Measurements from ENCODE around the gene GSG1L. TPM values are rescaled to one million over a fixed set of nuclear protein-coding genes. Genes with fewer than 3 reads are reported as not detected.

The GSG1L gene
- total RNA-seq, 2 experiments from 2014 or later: not detected

- peaks cover 5% of the 10 kb centered on the region for H3K4me1 Mint-ChIP-seq
- no peak overlapping the region for H3K27ac Mint-ChIP-seq
- DNase-seq: no peak
- H3K36me3 Mint-ChIP-seq (ENCODE audit: low read depth): no peaks in the 10 kb centered on the region
- H3K27me3 Mint-ChIP-seq: peaks cover 50% of the 10 kb centered on the region
- ChIA-PET CTCF (interaction anchor here (0.7 to 1.7 kb wide), 2 partner anchors 9 to 46 kb away, joined by 3 to 8 read pairs; no protein-coding TSS in a partner anchor), POLR2A (interaction anchor here (0.6 kb wide), 2 partner anchors 14 to 19 kb away, joined by 3 to 4 read pairs; no protein-coding TSS in a partner anchor)
- no peak overlapping the region for H3K4me3 Mint-ChIP-seq
- ATAC-seq: no peak
- intact Hi-C loops (cut with DNase I, micrococcal nuclease): no loop called here
- H3K9me3 Mint-ChIP-seq (ENCODE audit: low read depth): no peaks in the 10 kb centered on the region
Measured at GRCh38 chr16:28061352-28062101, 2.0 kb downstream of the GSG1L start.

DNA sequence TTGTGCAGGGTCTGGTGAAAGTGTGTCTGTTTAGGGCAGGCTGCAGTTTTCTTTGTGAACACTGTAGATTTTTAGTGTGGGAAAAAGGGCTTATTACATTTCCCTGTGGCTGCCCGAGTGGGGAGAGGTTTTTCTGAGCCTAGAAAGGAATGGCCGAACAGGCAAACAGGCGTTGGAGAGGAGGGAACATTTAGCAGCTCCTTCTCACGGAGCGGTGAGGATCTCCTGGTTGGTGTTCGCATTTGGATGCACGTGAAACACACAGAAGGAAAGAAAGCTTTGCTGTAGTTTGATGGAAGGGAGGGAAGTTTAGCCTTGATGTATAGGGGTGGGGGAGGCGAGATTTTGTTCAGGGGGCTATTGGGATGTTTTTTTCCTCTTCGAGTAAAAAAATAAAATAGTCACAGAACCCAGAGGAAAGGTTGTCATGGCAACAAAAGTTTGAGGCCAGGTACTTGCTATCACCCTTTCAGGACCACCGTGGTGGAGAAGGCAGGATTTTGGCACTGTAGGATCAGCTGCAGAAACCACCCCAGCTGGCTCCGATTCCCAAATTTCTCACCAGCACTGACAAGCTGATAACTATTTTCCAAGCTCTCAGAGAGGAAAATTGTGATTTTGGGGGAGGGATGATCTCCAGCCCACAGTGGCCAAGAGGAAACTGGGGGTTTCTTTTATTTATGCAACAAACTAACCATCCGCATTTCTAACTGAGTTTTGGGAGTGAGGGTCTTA lies 3.5 kb downstream of the GSG1L start:
- no peak for ATAC-seq
- intact Hi-C loops (cut with DNase I, micrococcal nuclease): loop anchor here in 1 of 2 experiments (5.0 kb wide), 1 partner anchor 88 kb away; no protein-coding TSS in a partner anchor
- no peaks in the 10 kb centered on the region for H3K9me3 Mint-ChIP-seq (ENCODE audit: low read depth)
- DNase-seq: no peak
- POLR2A ChIA-PET: no interaction called here
- peaks cover 47% of the 10 kb centered on the region for H3K27me3 Mint-ChIP-seq
- H3K36me3 Mint-ChIP-seq (ENCODE audit: low read depth): no peaks in the 10 kb centered on the region
- H3K4me1 Mint-ChIP-seq: peaks cover 5% of the 10 kb centered on the region
- CTCF ChIA-PET: interaction anchor here (0.6 to 1.8 kb wide), 2 partner anchors 11 to 449 kb away, joined by 3 to 10 read pairs; no protein-coding TSS in a partner anchor
- H3K4me3 Mint-ChIP-seq: no peak overlapping the region
- no peak overlapping the region for H3K27ac Mint-ChIP-seq

GRCh38 chr16:28058839-28059589 lies 4.5 kb downstream of the GSG1L start:
- Mint-ChIP-seq H3K9me3 (ENCODE audit: low read depth) (no peaks in the 10 kb centered on the region), H3K4me3 (no peak overlapping the region), H3K4me1 (peaks cover 5% of the 10 kb centered on the region), H3K36me3 (ENCODE audit: low read depth) (no peaks in the 10 kb centered on the region), H3K27me3 (peaks cover 43% of the 10 kb centered on the region), H3K27ac (no peak overlapping the region)
- ChIA-PET POLR2A (no interaction called here), CTCF (interaction anchor here (0.6 to 1.8 kb wide), 2 partner anchors 12 to 218 kb away, joined by 3 to 10 read pairs; no protein-coding TSS in a partner anchor)
- peak; percentile 18 for DNase-seq
- intact Hi-C loops (cut with DNase I, micrococcal nuclease): loop anchor here in 1 of 2 experiments (5.0 kb wide), 1 partner anchor 87 kb away; no protein-coding TSS in a partner anchor
- ATAC-seq: no peak

- H3K27ac Mint-ChIP-seq: no peak overlapping the region
- POLR2A ChIA-PET: no interaction called here
- no peaks in the 10 kb centered on the region for H3K36me3 Mint-ChIP-seq (ENCODE audit: low read depth)
- intact Hi-C loops (cut with DNase I, micrococcal nuclease): loop anchor here in 1 of 2 experiments (5.0 kb wide), 1 partner anchor 86 kb away; no protein-coding TSS in a partner anchor
- H3K9me3 Mint-ChIP-seq (ENCODE audit: low read depth): no peaks in the 10 kb centered on the region
- CTCF ChIA-PET: interaction anchor here (0.6 kb wide), 1 partner anchor 217 kb away, joined by 3 read pairs; no protein-coding TSS in a partner anchor
- DNase-seq (no peak), ATAC-seq (no peak)
- H3K4me1 Mint-ChIP-seq: peaks cover 5% of the 10 kb centered on the region
- no peak overlapping the region for H3K4me3 Mint-ChIP-seq
- H3K27me3 Mint-ChIP-seq: peaks cover 49% of the 10 kb centered on the region
Measured at GRCh38 chr16:28057949-28058348, 5.6 kb downstream of the GSG1L start.

- Mint-ChIP-seq H3K27ac (no peak overlapping the region), H3K9me3 (ENCODE audit: low read depth) (peaks cover 4% of the 10 kb centered on the region), H3K4me3 (no peak overlapping the region), H3K27me3 (peaks cover 21% of the 10 kb centered on the region), H3K4me1 (no peaks in the 10 kb centered on the region), H3K36me3 (ENCODE audit: low read depth) (no peaks in the 10 kb centered on the region)
- ChIA-PET POLR2A (no interaction called here), CTCF (no interaction called here)
- DNase-seq: no peak
- ATAC-seq: no peak
- intact Hi-C loops (cut with DNase I, micrococcal nuclease): no loop called here
Measured at GRCh38 chr16:28053461-28053860, 10.1 kb downstream of the GSG1L start.

GRCh38 chr16:28052274-28053128 lies 11.0 kb downstream of the GSG1L start:
- H3K4me3 Mint-ChIP-seq: no peak overlapping the region
- peaks cover 4% of the 10 kb centered on the region for H3K9me3 Mint-ChIP-seq (ENCODE audit: low read depth)
- intact Hi-C loops (cut with DNase I, micrococcal nuclease): no loop called here
- H3K27me3 Mint-ChIP-seq: peaks cover 21% of the 10 kb centered on the region
- no peak overlapping the region for H3K27ac Mint-ChIP-seq
- POLR2A ChIA-PET: no interaction called here
- no peaks in the 10 kb centered on the region for H3K36me3 Mint-ChIP-seq (ENCODE audit: low read depth)
- H3K4me1 Mint-ChIP-seq: no peaks in the 10 kb centered on the region
- ATAC-seq: no peak
- CTCF ChIA-PET: no interaction called here
- DNase-seq: no peak

DNA sequence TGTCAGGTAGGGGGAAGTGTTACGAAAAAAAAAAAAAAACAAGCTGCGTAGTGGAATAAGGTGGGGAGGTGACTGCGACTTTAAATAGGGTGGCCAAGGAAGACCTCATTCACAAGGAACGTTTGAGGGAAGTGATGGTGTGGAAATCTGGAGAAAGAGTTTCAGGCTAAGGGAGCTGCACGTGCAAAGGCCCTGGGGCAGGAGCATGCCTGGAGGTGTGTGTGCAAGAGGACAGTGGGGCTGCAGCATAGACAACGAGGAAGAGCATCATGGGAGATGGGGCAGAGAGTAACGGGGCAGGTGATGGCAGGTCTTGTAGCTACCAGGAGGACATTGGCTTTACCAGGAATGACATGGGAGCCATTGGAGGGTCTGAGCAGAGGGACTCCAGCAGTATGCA lies 12.0 kb downstream of the GSG1L start:
- H3K9me3 Mint-ChIP-seq (ENCODE audit: low read depth): peaks cover 4% of the 10 kb centered on the region
- POLR2A ChIA-PET: no interaction called here
- CTCF ChIA-PET: interaction anchor here (0.7 kb wide), 2 partner anchors 24 to 33 kb away, joined by 3 to 4 read pairs; no protein-coding TSS in a partner anchor
- DNase-seq (no peak), ATAC-seq (no peak)
- H3K36me3 Mint-ChIP-seq (ENCODE audit: low read depth): no peaks in the 10 kb centered on the region
- no peak overlapping the region for H3K27ac Mint-ChIP-seq
- intact Hi-C loops (cut with DNase I, micrococcal nuclease): no loop called here
- no peaks in the 10 kb centered on the region for H3K4me1 Mint-ChIP-seq
- peaks cover 23% of the 10 kb centered on the region for H3K27me3 Mint-ChIP-seq
- no peak overlapping the region for H3K4me3 Mint-ChIP-seq

GRCh38 chr16:28042811-28043210 lies 20.7 kb downstream of the GSG1L start:
- ChIA-PET CTCF (no interaction called here), POLR2A (no interaction called here)
- H3K9me3 Mint-ChIP-seq (ENCODE audit: low read depth): no peaks in the 10 kb centered on the region
- no peak for ATAC-seq
- intact Hi-C loops (cut with DNase I, micrococcal nuclease): no loop called here
- DNase-seq: no peak
- no peak overlapping the region for H3K27ac Mint-ChIP-seq
- peaks cover 13% of the 10 kb centered on the region for H3K27me3 Mint-ChIP-seq
- no peaks in the 10 kb centered on the region for H3K4me1 Mint-ChIP-seq
- no peaks in the 10 kb centered on the region for H3K36me3 Mint-ChIP-seq (ENCODE audit: low read depth)
- no peak overlapping the region for H3K4me3 Mint-ChIP-seq

DNA sequence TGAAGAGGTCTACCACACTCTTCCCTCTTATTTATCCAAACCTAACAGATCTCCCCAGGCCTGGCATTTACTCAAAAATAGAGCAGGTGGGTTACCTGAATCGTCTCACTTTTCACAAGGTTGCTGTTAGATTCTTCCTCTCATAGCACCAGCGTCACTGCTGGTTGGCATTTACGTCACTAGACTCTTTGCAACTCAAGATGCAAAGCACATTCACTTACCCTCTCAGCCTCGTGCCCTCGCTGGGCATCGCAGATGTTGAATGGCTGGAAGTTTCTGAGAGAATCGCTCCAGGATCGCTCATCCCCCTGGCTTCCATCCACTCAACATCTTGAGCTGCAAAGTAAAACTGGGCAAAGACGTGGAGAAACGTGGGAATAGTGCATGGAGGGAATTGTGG lies 21.9 kb downstream of the GSG1L start:
- H3K4me1 Mint-ChIP-seq: no peaks in the 10 kb centered on the region

DNA sequence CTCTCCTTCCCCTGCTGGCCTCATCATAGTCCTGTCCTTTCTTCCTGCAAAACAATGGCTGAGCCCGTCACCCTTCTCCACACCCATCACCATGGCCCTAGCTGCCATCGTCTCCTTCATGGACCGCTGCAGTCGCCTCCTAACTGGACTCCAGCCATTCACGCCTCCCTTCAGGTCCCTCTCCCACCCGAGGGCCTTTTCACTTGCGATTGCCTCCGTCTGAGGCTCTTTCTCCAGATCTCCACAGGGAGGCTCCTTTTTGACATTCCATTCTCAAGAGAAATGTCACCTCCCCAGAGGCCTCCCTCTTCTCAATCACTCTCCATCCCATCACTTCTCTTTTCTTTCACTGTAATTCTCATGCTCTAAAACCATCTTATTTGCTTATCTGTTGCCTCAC lies 23.5 kb downstream of the GSG1L start:
- H3K27me3 Mint-ChIP-seq: peaks cover 12% of the 10 kb centered on the region
- no peak overlapping the region for H3K4me3 Mint-ChIP-seq
- POLR2A ChIA-PET: no interaction called here
- H3K27ac Mint-ChIP-seq: no peak overlapping the region
- no peak for ATAC-seq
- H3K36me3 Mint-ChIP-seq (ENCODE audit: low read depth): no peaks in the 10 kb centered on the region
- no peaks in the 10 kb centered on the region for H3K9me3 Mint-ChIP-seq (ENCODE audit: low read depth)
- CTCF ChIA-PET: no interaction called here
- H3K4me1 Mint-ChIP-seq: no peaks in the 10 kb centered on the region
- no peak for DNase-seq
- intact Hi-C loops (cut with DNase I, micrococcal nuclease): no loop called here

More for the DNA sequence above, 21.9 kb downstream of the GSG1L start:
- ATAC-seq (no peak), DNase-seq (no peak)
- intact Hi-C loops (cut with DNase I, micrococcal nuclease): no loop called here
- Mint-ChIP-seq H3K9me3 (ENCODE audit: low read depth) (no peaks in the 10 kb centered on the region), H3K27ac (no peak overlapping the region), H3K36me3 (ENCODE audit: low read depth) (no peaks in the 10 kb centered on the region), H3K27me3 (peaks cover 11% of the 10 kb centered on the region), H3K4me3 (no peak overlapping the region)
- POLR2A ChIA-PET: no interaction called here
- CTCF ChIA-PET: no interaction called here

GRCh38 chr16:28039493-28039892 lies 24.0 kb downstream of the GSG1L start:
- intact Hi-C loops (cut with DNase I, micrococcal nuclease): no loop called here
- no peaks in the 10 kb centered on the region for H3K36me3 Mint-ChIP-seq (ENCODE audit: low read depth)
- H3K27me3 Mint-ChIP-seq: peaks cover 12% of the 10 kb centered on the region
- ATAC-seq (no peak), DNase-seq (no peak)
- no peaks in the 10 kb centered on the region for H3K4me1 Mint-ChIP-seq
- ChIA-PET CTCF (no interaction called here), POLR2A (no interaction called here)
- H3K27ac Mint-ChIP-seq: no peak overlapping the region
- no peaks in the 10 kb centered on the region for H3K9me3 Mint-ChIP-seq (ENCODE audit: low read depth)
- no peak overlapping the region for H3K4me3 Mint-ChIP-seq

Measured in activated CD4-positive, alpha-beta T cell treated with anti-CD3 and anti-CD28 coated beads for 36 hours (primary cell).